A673 (cell line): ENCODE results near the gene FAM241B.

Source experiments
- CTCF ChIP-seq: fragments of 300-800, 200-600 bp; sonication (generic); conservative IDR thresholded peaks from 2 replicates; pipeline ENCODE4 v1.5.1; 2017; ENCODE audit warnings: low read depth, mild to moderate bottlenecking, antibody characterized with exemption, low read length, moderate library complexity, mixed read lengths
- EZH2 ChIP-seq: fragments of 200-600 bp; sonication (generic); IDR thresholded peaks from 2 replicates; pipeline ENCODE4 v1.6.1; 2017; ENCODE audit warnings: borderline replicate concordance, low read depth, mild to moderate bottlenecking, mixed read lengths, antibody characterized with exemption, low read length; ENCODE audit not compliant: poor library complexity, severe bottlenecking

DNA sequence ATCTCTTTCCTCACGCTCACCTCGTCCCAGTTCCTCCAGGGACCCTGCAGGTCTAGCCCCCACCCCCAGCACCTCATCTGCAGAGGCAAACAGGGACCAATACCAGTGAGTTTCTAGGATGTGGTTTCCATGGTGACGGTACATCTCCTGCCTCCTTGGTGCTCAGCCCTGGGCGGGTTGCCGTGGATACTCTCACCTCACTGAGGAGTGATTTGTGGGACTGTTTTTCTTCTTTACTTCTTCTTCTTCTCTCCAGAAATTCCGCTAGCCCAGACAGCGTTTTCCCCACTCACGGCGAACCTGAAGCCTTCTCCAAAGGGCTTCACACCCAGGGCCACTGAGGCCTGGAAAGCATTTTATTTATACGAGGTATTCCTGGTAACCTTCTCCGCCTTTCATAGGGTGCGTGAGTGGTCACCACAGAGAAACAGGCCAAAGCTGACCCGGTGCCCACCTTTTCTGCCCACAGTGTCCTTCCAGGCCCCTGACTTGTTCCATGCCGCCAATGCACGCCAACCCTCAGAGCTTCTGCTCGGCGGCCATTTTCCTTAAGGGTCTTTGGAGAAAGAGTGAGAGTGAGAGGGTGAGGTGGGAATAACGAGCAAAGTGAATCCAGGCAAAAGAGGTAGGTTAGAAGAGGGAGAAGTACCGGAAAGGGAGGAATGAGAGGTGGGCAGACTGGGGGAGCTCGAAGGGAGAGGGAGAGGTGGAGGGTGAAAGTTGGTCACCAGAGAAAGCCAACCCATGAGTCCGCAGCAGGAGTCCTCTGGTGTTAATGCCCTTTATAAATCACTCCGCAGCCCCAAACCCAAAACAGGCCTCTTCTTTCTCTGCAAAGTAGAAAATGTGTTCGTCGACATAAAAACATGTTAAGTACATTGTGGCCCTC, 15.5 kb downstream of the FAM241B start:
- TF ChIP-seq CTCF: no peak
- no peak for TF ChIP-seq EZH2
